H9 (cell line): ENCODE measurements around the gene ZNF764. TPM values are rescaled to one million over a fixed set of nuclear protein-coding genes. Genes with fewer than 3 reads are reported as not detected.

Source experiments
- DNase-seq: peaks from one replicate; pipeline ENCODE4 v3.0.0-alpha.2; 2017
- H2AFZ ChIP-seq: one replicate; pipeline ENCODE4 v1.6.1; 2013; ENCODE audit warnings: mild to moderate bottlenecking, low read length, control low read depth, moderate library complexity
- H2AK5ac ChIP-seq: 2 replicates; pipeline ENCODE4 v1.6.1; 2013; ENCODE audit warnings: low read length, control low read depth, mixed read lengths; ENCODE audit not compliant: insufficient read length
- H2BK120ac ChIP-seq: one replicate; pipeline ENCODE4 v1.6.1; 2013; ENCODE audit warnings: low read depth, mild to moderate bottlenecking, low read length, control low read depth, inconsistent platforms; ENCODE audit not compliant: poor library complexity, severe bottlenecking
- H2BK12ac ChIP-seq: 2 replicates; pipeline ENCODE4 v1.6.1; 2013; ENCODE audit warnings: low read length, control low read depth, mixed read lengths, low read depth; ENCODE audit not compliant: insufficient read length
- H2BK15ac ChIP-seq: 2 replicates; pipeline ENCODE4 v1.6.1; 2013; ENCODE audit warnings: low read depth, low read length, control low read depth
- H2BK20ac ChIP-seq: one replicate; pipeline ENCODE4 v1.6.1; 2013; ENCODE audit warnings: low read depth, mild to moderate bottlenecking, low read length, control low read depth, inconsistent platforms; ENCODE audit not compliant: poor library complexity, severe bottlenecking
- H2BK5ac ChIP-seq: 2 replicates; pipeline ENCODE4 v1.6.1; 2013; ENCODE audit warnings: low read length, control low read depth, mixed read lengths; ENCODE audit not compliant: insufficient read length
- H3K14ac ChIP-seq: 2 replicates; pipeline ENCODE4 v1.6.1; 2013; ENCODE audit warnings: low read length, control low read depth; ENCODE audit not compliant: insufficient read depth
- H3K18ac ChIP-seq: 2 replicates; pipeline ENCODE4 v1.6.1; 2013; ENCODE audit warnings: low read depth, mild to moderate bottlenecking, mixed read lengths, low read length, control low read depth; ENCODE audit not compliant: insufficient read length
- H3K23ac ChIP-seq: 2 replicates; pipeline ENCODE4 v1.6.1; 2013; ENCODE audit warnings: low read length, control low read depth, mixed read lengths, low read depth; ENCODE audit not compliant: insufficient read length
- H3K23me2 ChIP-seq: 2 replicates; pipeline ENCODE4 v1.6.1; 2013; ENCODE audit warnings: low read depth, mild to moderate bottlenecking, mixed read lengths, low read length, control low read depth; ENCODE audit not compliant: insufficient read length, poor library complexity, severe bottlenecking
- H3K27ac ChIP-seq: 2 replicates; pipeline ENCODE4 v1.5.1; 2013; ENCODE audit warnings: low read length, control low read depth, mixed read lengths, low read depth; ENCODE audit not compliant: insufficient read length
- H3K27me3 ChIP-seq: 2 replicates; pipeline ENCODE4 v1.6.1; 2013; ENCODE audit warnings: low read length, control low read depth, inconsistent platforms; ENCODE audit not compliant: insufficient read depth
- H3K4ac ChIP-seq: 2 replicates; pipeline ENCODE4 v1.6.1; 2013; ENCODE audit warnings: low read depth, mild to moderate bottlenecking, control low read depth, inconsistent platforms, low read length, moderate library complexity
- H3K4me1 ChIP-seq: 2 replicates; pipeline ENCODE4 v1.6.1; 2013; ENCODE audit warnings: low read length, control low read depth, inconsistent platforms; ENCODE audit not compliant: insufficient read depth
- H3K4me2 ChIP-seq: 2 replicates; pipeline ENCODE4 v1.6.1; 2013; ENCODE audit warnings: low read length, control low read depth, mixed read lengths; ENCODE audit not compliant: insufficient read length, insufficient read depth
- H3K56ac ChIP-seq: 2 replicates; pipeline ENCODE4 v1.6.1; 2013; ENCODE audit warnings: low read depth, mild to moderate bottlenecking, mixed read lengths, low read length, control low read depth; ENCODE audit not compliant: insufficient read length
- H3K79me1 ChIP-seq: 2 replicates; pipeline ENCODE4 v1.6.1; 2013; ENCODE audit warnings: low read depth, mild to moderate bottlenecking, moderate library complexity, low read length, control low read depth, inconsistent platforms; ENCODE audit not compliant: insufficient read depth, poor library complexity, severe bottlenecking
- H3K79me2 ChIP-seq: 2 replicates; pipeline ENCODE4 v1.6.1; 2013; ENCODE audit warnings: low read length, control low read depth, inconsistent platforms; ENCODE audit not compliant: insufficient read depth
- H3K9ac ChIP-seq: 2 replicates; pipeline ENCODE4 v1.6.1; 2013; ENCODE audit warnings: low read length, control low read depth, mixed read lengths; ENCODE audit not compliant: insufficient read length; ENCODE audit errors: extremely low read depth
- H3K9me3 ChIP-seq: one replicate; pipeline ENCODE4 v1.6.1; 2013; ENCODE audit warnings: low read depth, low read length, inconsistent platforms; ENCODE audit not compliant: control insufficient read depth
- H3T11ph ChIP-seq: one replicate; pipeline ENCODE4 v1.6.1; 2013; ENCODE audit warnings: mild to moderate bottlenecking, low read length, control low read depth, inconsistent platforms
- H4K20me1 ChIP-seq: one replicate; pipeline ENCODE4 v1.6.1; 2013; ENCODE audit not compliant: control insufficient read depth, insufficient read length, insufficient read depth
- H4K5ac ChIP-seq: 2 replicates; pipeline ENCODE4 v1.6.1; 2013; ENCODE audit warnings: low read depth, mild to moderate bottlenecking, mixed read lengths, low read length, control low read depth; ENCODE audit not compliant: insufficient read length
- H4K8ac ChIP-seq: replicated peaks from 2 replicates; pipeline ENCODE4 v1.6.1; 2013; ENCODE audit warnings: low read length, control low read depth, mixed read lengths, low read depth; ENCODE audit not compliant: insufficient read length
- H4K91ac ChIP-seq: 2 replicates; pipeline ENCODE4 v1.6.1; 2013; ENCODE audit warnings: low read depth, mild to moderate bottlenecking, moderate library complexity, mixed read lengths, low read length, control low read depth; ENCODE audit not compliant: insufficient read length
- H3K27ac Mint-ChIP-seq, 3 experiments: 2 replicates in 2 of 3; 3 replicates in 1 of 3; pipeline ENCODE4 v1.8.0; 2020 to 2021; ENCODE audit warnings: mixed read lengths in 3 of 3, mild to moderate bottlenecking in 1 of 3, moderate library complexity in 1 of 3
- H3K27me3 Mint-ChIP-seq: 2 replicates; pipeline ENCODE4 v1.8.0; 2021; ENCODE audit warnings: low read depth, mild to moderate bottlenecking, moderate library complexity, mixed read lengths
- H3K36me3 Mint-ChIP-seq, 3 experiments: 2 replicates in 2 of 3; 3 replicates in 1 of 3; pipeline ENCODE4 v1.8.0; 2020 to 2021; ENCODE audit warnings: low read depth in 3 of 3, mixed read lengths in 3 of 3; ENCODE audit not compliant: insufficient read depth in 1 of 3
- H3K4me1 Mint-ChIP-seq, 2 experiments: 2 replicates each; pipeline ENCODE4 v1.8.0; 2020; ENCODE audit warnings: mixed read lengths in 2 of 2
- H3K4me3 Mint-ChIP-seq, 2 experiments: 2 replicates in 1 of 2; 3 replicates in 1 of 2; pipeline ENCODE4 v1.8.0; 2020 to 2021; ENCODE audit warnings: mild to moderate bottlenecking in 2 of 2, mixed read lengths in 2 of 2, moderate library complexity in 1 of 2
- H3K9me3 Mint-ChIP-seq, 2 experiments: 2 replicates in 1 of 2; 3 replicates in 1 of 2; pipeline ENCODE4 v1.8.0; 2020; ENCODE audit warnings: mild to moderate bottlenecking in 2 of 2, mixed read lengths in 2 of 2, moderate library complexity in 1 of 2
- whole genome bisulfite sequencing: extraction: QIAGEN DNeasy Blood & Tissue Kit; methylation state at CpG from one replicate; pipeline ENCODE4 v1.1.7; 2013; ENCODE audit warnings: missing lambda C conversion rate, low lambda C conversion rate, mixed read lengths; ENCODE audit not compliant: insufficient read length; ENCODE audit errors: extremely low coverage; 5-methylcytosine and 5-hydroxymethylcytosine counted together
- total RNA-seq: library from RNA; stranded (reverse); gene quantifications from 2 replicates; pipeline ENCODE4 v1.2.1, GENCODE V29; 2021
- TF ChIP-seq, protein P1 (sequence below): fragments of 200-600 bp; sonication (generic); conservative IDR thresholded peaks from 3 replicates; pipeline ENCODE4 v1.8.0; 2021; ENCODE audit warnings: antibody characterized with exemption, mild to moderate bottlenecking

Gene ZNF764
- total RNA-seq, 1 experiment from 2014 or later, result 11.4 TPM

- Histone ChIP-seq H3K18ac (peak overlapping the region; percentile 72), H2BK5ac (no peak overlapping the region), H3K9ac (peak overlapping the region; percentile 67), H3T11ph (no peak overlapping the region), H4K91ac (no peak overlapping the region), H3K79me2 (no peaks in the 10 kb centered on the region), H4K5ac (peak overlapping the region; percentile 29), H3K23me2 (peaks cover 8% of the 10 kb centered on the region), H3K4me2 (peak overlapping the region; percentile 48), H3K79me1 (no peaks in the 10 kb centered on the region), H4K8ac (no peak overlapping the region), H2AK5ac (no peak overlapping the region), H4K20me1 (no peaks in the 10 kb centered on the region), H3K23ac (no peak overlapping the region), H2BK15ac (0 out of 2 replicates have a peak overlapping the region, but pooled peaks have one; percentile 86), H3K9me3 (no peaks in the 10 kb centered on the region), H3K4ac (no peak overlapping the region), H3K4me1 (no peaks in the 10 kb centered on the region; the same call in 1 of the 2 replicates), H2AFZ (no peak overlapping the region), H2BK20ac (no peak overlapping the region), H2BK120ac (no peak overlapping the region), H2BK12ac (no peak overlapping the region), H3K27me3 (no peaks in the 10 kb centered on the region), H3K27ac (peak overlapping the region; percentile 83), H3K56ac (no peak overlapping the region), H3K14ac (peak overlapping the region; percentile 55; the same call in 1 of the 2 replicates)
- DNase-seq, result no peak
- peak overlapping the region; percentile 73 to 86 for H3K4me3 Mint-ChIP-seq
- H3K9me3 Mint-ChIP-seq, result no peaks in the 10 kb centered on the region
- H3K36me3 Mint-ChIP-seq, result peaks cover 5 to 19% (median 16%) of the 10 kb centered on the region in 3 experiments
- peaks cover 14 to 22% of the 10 kb centered on the region in 2 experiments for H3K4me1 Mint-ChIP-seq
- WGBS, result no CpG with 5 or more reads among the region's 21 CpGs
- TF ChIP-seq, protein P1, sequence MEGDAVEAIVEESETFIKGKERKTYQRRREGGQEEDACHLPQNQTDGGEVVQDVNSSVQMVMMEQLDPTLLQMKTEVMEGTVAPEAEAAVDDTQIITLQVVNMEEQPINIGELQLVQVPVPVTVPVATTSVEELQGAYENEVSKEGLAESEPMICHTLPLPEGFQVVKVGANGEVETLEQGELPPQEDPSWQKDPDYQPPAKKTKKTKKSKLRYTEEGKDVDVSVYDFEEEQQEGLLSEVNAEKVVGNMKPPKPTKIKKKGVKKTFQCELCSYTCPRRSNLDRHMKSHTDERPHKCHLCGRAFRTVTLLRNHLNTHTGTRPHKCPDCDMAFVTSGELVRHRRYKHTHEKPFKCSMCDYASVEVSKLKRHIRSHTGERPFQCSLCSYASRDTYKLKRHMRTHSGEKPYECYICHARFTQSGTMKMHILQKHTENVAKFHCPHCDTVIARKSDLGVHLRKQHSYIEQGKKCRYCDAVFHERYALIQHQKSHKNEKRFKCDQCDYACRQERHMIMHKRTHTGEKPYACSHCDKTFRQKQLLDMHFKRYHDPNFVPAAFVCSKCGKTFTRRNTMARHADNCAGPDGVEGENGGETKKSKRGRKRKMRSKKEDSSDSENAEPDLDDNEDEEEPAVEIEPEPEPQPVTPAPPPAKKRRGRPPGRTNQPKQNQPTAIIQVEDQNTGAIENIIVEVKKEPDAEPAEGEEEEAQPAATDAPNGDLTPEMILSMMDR, result no peak
- no peaks in the 10 kb centered on the region for H3K27me3 Mint-ChIP-seq
- peak overlapping the region; percentile 94 to 97 (median 96); a peak in 6 of 7 replicates for H3K27ac Mint-ChIP-seq
Observed at GRCh38 chr16:30558789-30559377, 709 bp upstream of the ZNF764 start.
